CD1c-positive myeloid dendritic cell (primary cell): ENCODE results near the gene NFE2L3.

Source experiments
- DNase-seq: peaks from one replicate; pipeline ENCODE4 v3.0.0-alpha.2; 2016; ENCODE audit errors: extremely low spot score

NFE2L3 gene

DNA sequence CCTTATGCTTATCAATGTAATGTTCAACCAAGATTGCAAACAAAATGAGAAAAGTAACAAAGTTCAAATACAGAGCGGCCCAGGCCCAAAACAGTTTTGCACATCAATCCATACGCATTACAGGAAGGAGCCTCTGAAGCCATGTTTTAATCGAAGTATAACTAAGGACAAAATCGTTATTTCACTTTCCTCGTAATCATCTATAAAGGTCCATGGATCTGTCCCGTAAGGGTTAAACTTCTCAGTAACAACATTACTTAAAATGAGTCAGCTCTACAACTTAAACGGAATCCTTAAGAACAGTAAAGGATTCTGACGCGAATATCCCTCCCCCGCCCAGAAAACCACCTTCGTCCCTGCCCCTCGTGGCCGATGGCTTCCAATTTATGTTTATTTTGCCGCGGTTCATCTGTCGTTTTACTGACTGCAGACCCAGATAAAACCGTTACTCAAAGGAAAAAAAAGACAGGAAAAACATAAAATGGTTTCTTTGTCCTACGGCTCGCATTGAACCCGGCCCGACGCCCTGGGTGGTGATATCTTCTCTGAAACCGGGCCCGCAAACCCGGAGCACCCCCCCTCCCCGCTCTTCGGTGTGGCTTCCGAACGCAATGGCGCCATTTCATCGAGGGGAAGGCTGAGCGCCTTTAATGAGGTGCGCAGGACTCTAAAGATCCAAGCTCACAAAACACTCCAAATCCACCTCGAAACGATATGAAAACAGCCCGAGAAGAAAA, 47.5 kb downstream of the NFE2L3 start:
- DNase-seq = peak; percentile 78

- peak; percentile 90 for DNase-seq
Observed at GRCh38 chr7:26200038-26200443, 48.0 kb downstream of the NFE2L3 start.

DNA sequence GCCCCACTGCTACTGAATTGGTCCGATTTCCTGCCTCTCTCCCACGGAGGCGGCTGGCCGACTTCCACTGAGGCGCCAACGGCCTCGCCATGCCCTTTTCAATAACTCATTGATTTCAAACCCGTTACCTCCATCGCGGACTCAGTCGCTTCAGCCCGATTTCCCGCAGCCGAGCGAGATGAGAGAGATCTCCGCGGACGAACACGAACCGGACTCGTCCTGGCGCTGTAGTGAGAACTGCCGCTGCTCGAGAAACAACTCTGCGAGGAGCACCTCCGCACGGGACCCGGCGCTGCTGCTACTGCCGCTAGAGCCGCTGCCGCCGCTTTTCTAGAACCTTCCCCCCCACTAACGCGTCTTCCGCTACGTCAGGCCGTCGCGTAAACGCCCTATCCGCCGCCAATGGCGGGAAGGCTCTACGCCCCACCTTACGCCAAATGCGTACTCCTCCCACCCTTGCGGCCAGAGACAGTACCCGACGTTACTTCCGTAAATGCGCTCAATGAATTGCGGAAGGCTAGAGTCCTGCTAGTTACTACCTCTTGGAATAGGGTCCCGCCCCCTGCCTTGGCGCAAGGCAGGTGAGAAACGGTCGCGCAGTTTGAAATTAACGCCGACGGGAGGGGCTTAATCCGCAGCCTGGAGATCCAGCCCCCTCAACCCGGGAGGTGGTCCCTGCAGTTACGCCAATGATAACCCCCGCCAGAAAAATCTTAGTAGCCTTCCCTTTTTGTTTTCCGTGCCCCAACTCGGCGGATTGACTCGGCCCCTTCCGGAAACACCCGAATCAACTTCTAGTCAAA, 48.6 kb downstream of the NFE2L3 start, which contains the start of gene HNRNPA2B1:
Gene HNRNPA2B1 (minus strand): TSS at position 303 of the 803 bp plus-strand sequence. CDS start 169 bp downstream, at position 134.
- peak; percentile 99 for DNase-seq

DNA sequence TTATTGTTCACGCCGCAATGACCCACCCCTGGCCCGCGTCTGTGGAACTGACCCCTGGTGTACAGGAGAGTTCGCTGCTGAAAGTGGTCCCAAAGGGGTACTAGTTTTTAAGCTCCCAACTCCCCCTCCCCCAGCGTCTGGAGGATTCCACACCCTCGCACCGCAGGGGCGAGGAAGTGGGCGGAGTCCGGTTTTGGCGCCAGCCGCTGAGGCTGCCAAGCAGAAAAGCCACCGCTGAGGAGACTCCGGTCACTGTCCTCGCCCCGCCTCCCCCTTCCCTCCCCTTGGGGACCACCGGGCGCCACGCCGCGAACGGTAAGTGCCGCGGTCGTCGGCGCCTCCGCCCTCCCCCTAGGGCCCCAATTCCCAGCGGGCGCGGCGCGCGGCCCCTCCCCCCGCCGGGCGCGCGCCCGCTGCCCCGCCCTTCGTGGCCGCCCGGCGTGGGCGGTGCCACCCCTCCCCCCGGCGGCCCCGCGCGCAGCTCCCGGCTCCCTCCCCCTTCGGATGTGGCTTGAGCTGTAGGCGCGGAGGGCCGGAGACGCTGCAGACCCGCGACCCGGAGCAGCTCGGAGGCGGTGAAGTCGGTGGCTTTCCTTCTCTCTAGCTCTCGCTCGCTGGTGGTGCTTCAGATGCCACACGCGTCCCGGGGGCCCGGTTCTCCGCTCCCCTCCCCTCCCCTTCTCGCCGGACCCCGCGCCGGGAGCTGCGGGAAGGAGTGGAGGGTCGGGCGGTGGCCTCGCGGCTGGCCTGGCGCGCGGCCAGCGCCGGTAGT, 49.4 kb downstream of the NFE2L3 start, which contains the start of gene CBX3:
Gene CBX3 (plus strand): TSS at position 499 of the 772 bp plus-strand sequence. CDS start 1,254 bp downstream, outside the sequence.
- peak; percentile 87 for DNase-seq

GRCh38 chr7:26202019-26202990, 50.3 kb downstream of the NFE2L3 start:
- DNase-seq = peak; percentile 54

- no peak for DNase-seq
Observed at GRCh38 chr7:26203016-26203415, 51.0 kb downstream of the NFE2L3 start.

- DNase-seq = no peak
Observed at GRCh38 chr7:26208040-26208439, 56.0 kb downstream of the NFE2L3 start.

DNA sequence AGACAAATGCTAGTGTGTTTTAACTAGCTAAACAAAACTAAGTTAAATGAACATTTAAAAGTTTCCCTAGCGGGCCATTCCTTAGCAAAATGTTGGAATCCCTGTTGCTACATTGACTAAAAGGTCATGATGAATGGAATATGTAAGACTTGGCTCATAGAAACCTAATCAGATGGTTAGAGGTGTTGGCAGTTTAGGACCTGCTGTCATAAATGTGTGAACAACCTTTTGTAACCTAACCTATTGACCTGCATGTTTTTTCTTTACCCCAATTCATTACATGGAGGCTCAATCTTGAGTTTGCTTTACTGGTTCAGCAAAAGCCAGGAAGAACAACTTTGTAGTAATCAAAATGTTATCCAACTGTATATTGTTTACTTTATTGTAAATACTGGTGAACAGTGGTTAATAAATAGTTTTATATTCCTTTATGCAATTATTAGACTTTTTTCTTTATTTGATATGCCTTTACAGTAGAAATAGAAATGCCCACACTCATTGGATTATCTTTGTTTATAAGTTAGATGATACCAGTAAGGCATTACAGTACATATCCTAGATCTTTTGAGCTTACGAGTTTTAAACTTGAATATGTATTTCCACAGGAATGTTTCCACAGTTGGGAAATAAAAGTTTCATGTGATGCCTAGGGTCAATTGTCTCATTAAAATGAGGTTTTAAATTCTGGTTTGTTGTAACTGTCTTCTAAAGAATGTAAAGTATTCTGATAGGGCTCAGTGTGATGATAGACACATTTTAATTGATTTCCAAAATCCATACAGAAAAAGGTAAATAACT, 61.1 kb downstream of the NFE2L3 start:
- DNase-seq = no peak

- no peak for DNase-seq
Observed at GRCh38 chr7:26213807-26214515, 62.0 kb downstream of the NFE2L3 start.

DNA sequence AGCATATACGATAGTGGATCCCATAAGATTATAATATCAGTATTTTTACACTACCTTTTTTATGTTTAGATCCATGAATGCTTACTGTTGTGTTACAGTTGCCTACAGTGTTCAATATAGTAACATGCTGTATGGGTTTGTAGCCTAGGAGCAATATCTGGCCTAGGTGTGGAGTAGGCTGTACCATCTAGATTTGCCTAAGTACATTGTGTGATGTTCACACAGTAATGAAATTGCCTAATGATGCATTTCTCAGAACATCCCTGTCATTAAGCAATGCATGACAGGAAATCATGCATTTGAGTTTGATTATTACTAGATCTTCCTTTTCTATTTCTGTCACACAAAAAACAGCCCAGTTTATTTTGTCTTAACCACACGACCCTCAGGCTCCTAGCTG, 64.1 kb downstream of the NFE2L3 start:
- no peak for DNase-seq

- no peak for DNase-seq
Observed at GRCh38 chr7:26224359-26224758, 72.4 kb downstream of the NFE2L3 start.

DNA sequence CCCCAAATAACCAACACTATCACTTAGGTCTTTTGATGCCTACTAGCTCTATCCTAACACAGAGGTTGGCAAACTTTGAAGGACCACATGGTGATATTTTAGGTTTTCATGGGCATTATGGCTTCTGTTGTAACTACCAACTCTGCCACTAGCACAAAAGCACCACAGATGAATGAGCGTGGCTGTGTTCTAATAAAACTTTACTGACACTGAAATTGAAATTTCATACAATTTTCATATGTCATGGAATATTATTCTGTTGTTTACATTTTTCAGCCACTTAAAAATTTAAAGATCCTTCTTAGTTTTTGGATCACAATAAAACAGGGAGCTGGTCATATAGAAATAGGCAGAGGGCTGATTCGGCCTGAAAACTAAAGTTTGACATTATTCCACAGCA, 76.0 kb downstream of the NFE2L3 start:
- DNase-seq = no peak

GRCh38 chr7:26233902-26234511, 82.0 kb downstream of the NFE2L3 start:
- DNase-seq = no peak
